Coronary artery (tissue), 2 donors: ENCODE measurements around the gene LTA.

ENCODE experiments used
- DNase-seq: peaks from one replicate; pipeline ENCODE4 v3.0.0-alpha.2; 2017; ENCODE audit warnings: low spot score
- H3K27ac ChIP-seq, 2 donors: fragments of 200-600 bp; sonication (generic); one replicate each; pipeline ENCODE4 v1.5.1; 2016 to 2019
- H3K4me3 ChIP-seq: fragments of 200-600 bp; sonication (generic); 2 replicates; pipeline ENCODE4 v1.5.1; 2016; ENCODE audit warnings: mild to moderate bottlenecking, moderate library complexity
- TF ChIP-seq, protein P1 (sequence below): fragments of 200-600 bp; sonication (generic); IDR thresholded peaks from one replicate; pipeline ENCODE4 v1.5.1; 2019; ENCODE audit warnings: antibody characterized with exemption

Gene LTA

DNA sequence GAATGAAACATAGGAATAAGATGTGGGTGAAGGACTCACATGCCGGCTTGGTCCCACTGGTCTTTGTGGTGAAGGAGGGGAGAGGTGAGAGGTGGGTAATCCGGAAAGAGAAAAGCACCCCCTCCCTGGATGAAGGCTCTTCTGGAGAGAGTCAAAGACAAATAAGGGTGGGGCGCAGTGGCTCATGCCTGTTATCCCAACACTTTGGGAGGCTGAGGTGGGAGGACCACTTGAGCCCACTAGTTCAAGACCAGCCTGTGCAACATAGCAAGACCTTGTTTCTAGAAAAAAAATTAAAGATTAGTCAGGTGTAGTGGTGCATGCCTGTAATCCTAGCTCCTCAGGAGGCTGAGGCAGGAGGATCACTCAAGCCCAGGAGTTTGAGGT is 7.0 kb downstream of the LTA start:
- TF ChIP-seq, protein P1, sequence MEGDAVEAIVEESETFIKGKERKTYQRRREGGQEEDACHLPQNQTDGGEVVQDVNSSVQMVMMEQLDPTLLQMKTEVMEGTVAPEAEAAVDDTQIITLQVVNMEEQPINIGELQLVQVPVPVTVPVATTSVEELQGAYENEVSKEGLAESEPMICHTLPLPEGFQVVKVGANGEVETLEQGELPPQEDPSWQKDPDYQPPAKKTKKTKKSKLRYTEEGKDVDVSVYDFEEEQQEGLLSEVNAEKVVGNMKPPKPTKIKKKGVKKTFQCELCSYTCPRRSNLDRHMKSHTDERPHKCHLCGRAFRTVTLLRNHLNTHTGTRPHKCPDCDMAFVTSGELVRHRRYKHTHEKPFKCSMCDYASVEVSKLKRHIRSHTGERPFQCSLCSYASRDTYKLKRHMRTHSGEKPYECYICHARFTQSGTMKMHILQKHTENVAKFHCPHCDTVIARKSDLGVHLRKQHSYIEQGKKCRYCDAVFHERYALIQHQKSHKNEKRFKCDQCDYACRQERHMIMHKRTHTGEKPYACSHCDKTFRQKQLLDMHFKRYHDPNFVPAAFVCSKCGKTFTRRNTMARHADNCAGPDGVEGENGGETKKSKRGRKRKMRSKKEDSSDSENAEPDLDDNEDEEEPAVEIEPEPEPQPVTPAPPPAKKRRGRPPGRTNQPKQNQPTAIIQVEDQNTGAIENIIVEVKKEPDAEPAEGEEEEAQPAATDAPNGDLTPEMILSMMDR: no peak
- Histone ChIP-seq H3K4me3 (no peak overlapping the region), H3K27ac (no peak overlapping the region)
- no peak for DNase-seq

DNA sequence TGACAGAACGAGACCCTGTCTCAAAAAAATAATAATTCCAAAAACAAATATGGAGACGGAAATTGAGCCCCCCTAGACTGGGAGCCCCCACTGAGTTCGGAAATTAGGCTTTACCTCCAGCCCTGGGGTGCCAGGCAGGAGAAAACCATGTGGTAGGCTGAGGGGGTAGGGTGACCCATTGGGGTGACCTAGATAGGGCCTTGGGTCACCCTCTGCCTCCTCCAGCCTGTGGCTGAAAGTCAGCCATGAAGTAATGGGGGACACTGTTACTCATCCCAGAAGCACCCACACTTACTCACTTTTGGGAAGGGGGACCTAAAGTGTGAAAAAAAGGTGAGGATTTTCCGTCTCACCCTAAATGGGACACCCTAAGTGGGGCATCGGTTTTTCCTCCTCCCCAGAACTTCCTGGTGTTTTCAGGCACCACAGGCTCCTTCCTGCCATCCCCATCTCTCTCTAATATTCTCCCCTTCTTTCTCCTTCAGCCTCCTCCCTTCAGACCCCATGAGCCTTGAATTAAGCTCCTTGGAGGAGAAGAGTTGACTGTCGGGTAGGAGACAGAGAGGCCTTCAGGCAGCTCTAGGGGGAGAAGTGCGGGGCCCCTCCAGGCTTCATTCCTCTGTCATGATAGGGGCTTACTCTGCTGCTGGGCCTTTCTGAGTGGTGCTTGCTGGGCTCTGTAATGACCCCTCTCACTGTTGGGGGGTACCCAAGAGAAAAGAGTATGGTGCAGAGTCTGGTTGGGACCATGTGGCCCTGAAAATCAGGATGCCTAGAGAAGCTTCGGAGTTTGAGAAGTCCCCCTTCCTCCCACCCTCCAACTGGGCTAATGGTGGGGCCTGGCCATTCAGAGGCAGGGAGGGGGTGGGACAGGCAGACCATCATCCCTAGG is 7.7 kb downstream of the LTA start:
- H3K27ac ChIP-seq: no peak overlapping the region
- no peak overlapping the region for H3K4me3 ChIP-seq
- TF ChIP-seq, protein P1: no peak

DNA sequence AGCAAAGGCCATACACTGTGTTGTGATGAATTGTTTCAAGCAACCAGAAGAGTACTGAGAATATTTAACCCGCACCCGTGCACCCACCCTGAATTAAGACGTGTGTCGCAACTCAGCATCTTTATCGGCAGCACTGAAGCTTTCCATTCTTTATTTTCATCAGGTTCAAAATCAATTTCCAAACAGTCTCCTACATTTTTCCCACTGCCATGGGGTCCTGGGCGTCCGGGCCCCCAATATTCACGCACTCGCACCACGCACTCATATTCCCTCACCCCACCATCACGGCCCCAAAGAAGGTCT is 8.3 kb downstream of the LTA start:
- no peak for DNase-seq
- Histone ChIP-seq H3K27ac (peak overlapping the region; percentile 46 to 82), H3K4me3 (peak overlapping the region; percentile 83)
- TF ChIP-seq, protein P1: no peak

More for the DNA sequence above, 7.7 kb downstream of the LTA start:
- no peak for DNase-seq

DNA sequence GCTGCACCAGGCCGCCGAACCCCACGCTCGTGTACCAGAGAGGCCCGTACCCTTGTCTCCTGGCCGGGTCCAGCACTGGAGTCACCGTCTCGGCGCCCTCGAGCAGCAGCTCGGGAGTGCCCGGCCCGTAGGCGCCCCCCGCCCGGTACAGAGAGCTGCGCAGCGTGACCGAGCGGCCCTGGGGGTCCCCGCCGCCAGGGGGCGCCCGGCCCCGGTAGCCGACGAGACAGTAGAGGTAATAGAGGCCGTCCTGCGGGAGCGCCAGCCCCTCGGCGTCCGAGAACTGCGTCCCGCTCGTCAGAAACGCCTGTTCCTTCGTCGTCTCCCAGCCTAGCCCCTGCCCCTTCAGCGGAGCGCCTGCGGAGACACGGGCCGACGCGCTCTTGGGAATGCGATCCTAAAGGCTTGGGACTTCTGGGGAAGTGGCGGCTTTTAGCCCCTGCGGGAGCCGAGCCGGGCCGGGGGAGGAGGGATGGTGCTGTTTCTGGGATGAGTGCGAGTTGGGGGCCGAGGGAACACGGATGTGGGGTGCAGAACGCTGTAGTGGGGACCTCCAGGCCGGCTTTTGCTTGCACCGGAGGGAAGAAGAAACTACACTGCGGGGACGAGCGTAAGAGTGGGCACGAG is 8.8 kb downstream of the LTA start:
- Histone ChIP-seq H3K4me3 (peak overlapping the region; percentile 83), H3K27ac (peak overlapping the region; percentile 46 to 82)
- TF ChIP-seq, protein P1: peak; percentile 98
- DNase-seq: no peak

DNA sequence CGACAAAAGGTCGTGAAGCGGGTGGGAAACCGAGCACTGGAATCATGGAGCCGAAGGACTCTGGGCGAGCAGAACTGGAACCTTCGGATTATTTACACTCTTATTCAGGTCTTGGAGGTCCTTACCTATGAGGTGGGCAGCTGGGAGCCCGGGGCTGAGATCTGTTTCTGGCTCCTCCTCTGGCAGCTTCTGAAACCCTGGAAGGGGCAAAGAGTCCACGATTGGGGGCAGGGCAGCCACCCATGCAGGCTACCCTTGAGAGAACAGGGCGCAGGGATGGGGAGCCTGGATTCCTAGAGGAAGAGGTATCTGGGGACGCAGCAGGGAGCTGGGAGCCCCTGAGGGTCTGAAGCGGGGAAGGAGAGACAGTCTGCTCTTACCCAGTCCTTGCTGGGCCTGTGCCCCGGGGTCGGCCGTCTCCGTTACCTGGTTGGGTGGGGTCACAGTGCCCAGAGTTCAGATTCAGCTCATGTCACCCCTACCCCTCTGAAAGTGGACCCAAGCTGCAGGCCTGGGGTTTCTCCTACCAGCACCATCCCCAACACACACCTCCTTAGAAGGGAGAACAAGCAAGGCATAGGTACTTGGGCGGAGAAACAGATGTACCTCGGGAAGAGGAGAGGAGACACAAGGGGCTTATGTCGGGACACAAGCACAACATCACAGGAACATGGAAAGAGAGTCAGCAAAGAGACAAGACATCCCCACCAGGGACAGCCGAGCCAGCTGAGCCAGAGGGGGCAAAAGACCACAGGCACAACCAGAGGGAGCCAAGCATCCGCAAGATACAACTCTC is 9.5 kb downstream of the LTA start:
- DNase-seq: no peak
- H3K4me3 ChIP-seq: peak overlapping the region; percentile 83
- TF ChIP-seq, protein P1: no peak
- peak overlapping the region; percentile 46 to 82 for H3K27ac ChIP-seq

DNA sequence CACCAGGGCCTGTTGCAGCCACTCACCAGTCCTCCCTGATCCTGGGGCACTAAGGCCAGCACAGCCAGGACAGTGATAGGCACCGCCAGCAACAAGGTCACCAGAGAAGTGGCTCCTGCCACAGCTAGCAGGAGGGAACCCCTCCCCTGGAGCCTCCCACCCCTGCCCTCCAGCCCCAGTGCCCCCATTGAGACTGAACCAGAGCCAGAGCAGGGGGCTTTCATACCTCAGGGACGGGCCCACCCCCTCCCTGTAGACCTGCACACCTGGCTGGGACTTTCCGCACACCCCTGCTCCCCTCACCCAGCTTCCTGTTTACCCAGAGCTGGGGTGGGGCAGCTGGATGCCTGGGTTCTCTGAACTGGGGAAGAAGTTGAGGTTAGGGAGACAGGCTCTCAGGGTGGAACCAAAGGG is 10.1 kb downstream of the LTA start, which contains the start of gene LTB:
TSS of gene LTB (minus strand) at position 195 of the 414 bp plus-strand sequence. CDS start at position 188, 7 bp downstream.
- no peak for DNase-seq

More for the DNA sequence above, 10.1 kb downstream of the LTA start, which contains the start of gene LTB:
- Histone ChIP-seq H3K27ac (peak within 1 kb of the TSS; percentile 46 to 82), H3K4me3 (peak within 1 kb of the TSS; percentile 83)
- TF ChIP-seq, protein P1: no peak
